Measurements from ENCODE around the gene CDK10. TPM values are rescaled to one million over a fixed set of nuclear protein-coding genes. Genes with fewer than 3 reads are reported as not detected.

CDK10 gene
- total RNA-seq (2022), result 102 and 106 TPM in 2 replicates
- Bru-seq, nascent RNA, result percentile 69 among the genes with signal in this experiment
- BruChase-seq, experiment 1, labeled RNA remaining after a 6-hour chase, result percentile 86 among the genes with signal in this experiment
- percentile 88 among the genes with signal in this experiment for BruChase-seq, experiment 2, labeled RNA remaining after a 2-hour chase
- long read RNA-seq, transcript CDK10-202 (13 exons, 1,798 nt), result major isoform, 9 of 97 reads
- long read RNA-seq, partial matches to known transcripts, result 27 of 97 reads
- long read RNA-seq, other reads (novel, unspliced or antisense), result 55 of 97 reads

GRCh38 chr16:89686520-89687091 is at the start of gene CDK10:
Gene CDK10, plus strand, starts transcription at chr16:89686689. Its CDS starts 22 bp downstream, at chr16:89686711.
- Mint-ChIP-seq H3K4me1 (ENCODE audit: low read depth, unreplicated experiment) (peaks cover 10% of the 10 kb centered on the region), H3K27me3 (ENCODE audit: unreplicated experiment) (no peaks in the 10 kb centered on the region), H3K27ac (ENCODE audit: unreplicated experiment) (peak within 1 kb of the TSS; percentile 65), H3K36me3 (ENCODE audit: insufficient read depth, unreplicated experiment) (peaks cover 68% of the 10 kb centered on the region), H3K4me3 (ENCODE audit: low read depth, unreplicated experiment) (peak within 1 kb of the TSS; percentile 82), H3K9me3 (ENCODE audit: low read depth, unreplicated experiment) (no peaks in the 10 kb centered on the region)
- BruUV-seq (replicated peaks), result no TSS peak
- CTCF ChIA-PET, result interaction anchor here (0.5 to 1.5 kb wide), 4 partner anchors 14 to 118 kb away, joined by 3 to 17 read pairs (median 6); partner anchors contain the start of genes CHMP1A, SPATA2L and SPATA33
- DNase-seq, result peak; percentile 96
- TF ChIP-seq CTCF (IDR thresholded peaks at IDR 0.05; ENCODE audit: unreplicated experiment), result no peak
- intact Hi-C loops (cut with micrococcal nuclease; ENCODE audit: unreplicated experiment), result no loop called here

- intact Hi-C loops (cut with micrococcal nuclease; ENCODE audit: unreplicated experiment), result no loop called here
- peak; percentile 39 for DNase-seq
- TF ChIP-seq CTCF (IDR thresholded peaks at IDR 0.05; ENCODE audit: unreplicated experiment), result peak; percentile 35
- Mint-ChIP-seq H3K4me1 (ENCODE audit: low read depth, unreplicated experiment) (peaks cover 31% of the 10 kb centered on the region), H3K9me3 (ENCODE audit: low read depth, unreplicated experiment) (no peaks in the 10 kb centered on the region), H3K27me3 (ENCODE audit: unreplicated experiment) (peaks cover 88% of the 10 kb centered on the region), H3K4me3 (ENCODE audit: low read depth, unreplicated experiment) (no peak overlapping the region), H3K27ac (ENCODE audit: unreplicated experiment) (no peak overlapping the region), H3K36me3 (ENCODE audit: insufficient read depth, unreplicated experiment) (peaks cover 7% of the 10 kb centered on the region)
- CTCF ChIA-PET, result interaction anchor here (1.2 kb wide), 1 partner anchor 22 kb away, joined by 3 read pairs; no protein-coding TSS in a partner anchor
- BruUV-seq (replicated peaks), result no TSS peak
Measured at GRCh38 chr16:89637379-89637778, 49.1 kb upstream of the CDK10 start.

- Mint-ChIP-seq H3K36me3 (ENCODE audit: insufficient read depth, unreplicated experiment) (peaks cover 13% of the 10 kb centered on the region), H3K4me3 (ENCODE audit: low read depth, unreplicated experiment) (no peak overlapping the region), H3K4me1 (ENCODE audit: low read depth, unreplicated experiment) (peaks cover 20% of the 10 kb centered on the region), H3K27ac (ENCODE audit: unreplicated experiment) (no peak overlapping the region), H3K27me3 (ENCODE audit: unreplicated experiment) (peaks cover 77% of the 10 kb centered on the region), H3K9me3 (ENCODE audit: low read depth, unreplicated experiment) (no peaks in the 10 kb centered on the region)
- no peak for TF ChIP-seq CTCF (IDR thresholded peaks at IDR 0.05; ENCODE audit: unreplicated experiment)
- no TSS peak for BruUV-seq (replicated peaks)
- CTCF ChIA-PET, result no interaction called here
- intact Hi-C loops (cut with micrococcal nuclease; ENCODE audit: unreplicated experiment), result no loop called here
- no peak for DNase-seq
Measured at GRCh38 chr16:89638455-89638854, 48.0 kb upstream of the CDK10 start.

GRCh38 chr16:89639385-89639784 is 47.1 kb upstream of the CDK10 start:
- no peak for DNase-seq
- H3K27me3 Mint-ChIP-seq (ENCODE audit: unreplicated experiment), result peaks cover 68% of the 10 kb centered on the region
- no peak for TF ChIP-seq CTCF (IDR thresholded peaks at IDR 0.05; ENCODE audit: unreplicated experiment)
- no peak overlapping the region for H3K27ac Mint-ChIP-seq (ENCODE audit: unreplicated experiment)
- H3K9me3 Mint-ChIP-seq (ENCODE audit: low read depth, unreplicated experiment), result no peaks in the 10 kb centered on the region
- peaks cover 20% of the 10 kb centered on the region for H3K36me3 Mint-ChIP-seq (ENCODE audit: insufficient read depth, unreplicated experiment)
- CTCF ChIA-PET, result interaction anchor here (0.7 kb wide), 1 partner anchor 19 kb away, joined by 6 read pairs; no protein-coding TSS in a partner anchor
- intact Hi-C loops (cut with micrococcal nuclease; ENCODE audit: unreplicated experiment), result no loop called here
- H3K4me3 Mint-ChIP-seq (ENCODE audit: low read depth, unreplicated experiment), result no peak overlapping the region
- no TSS peak for BruUV-seq (replicated peaks)
- H3K4me1 Mint-ChIP-seq (ENCODE audit: low read depth, unreplicated experiment), result peaks cover 12% of the 10 kb centered on the region

Data from Calu3 (cell line).